CD4-positive, alpha-beta T cell (primary cell): ENCODE measurements around the gene TRIM71. TPM values are rescaled to one million over a fixed set of nuclear protein-coding genes. Genes with fewer than 3 reads are reported as not detected.

Experiments
- ATAC-seq: fragments of 200-7000 bp; cut with Tn5 transposase; one replicate; pipeline ENCODE4 v1.10.0; 2022; ENCODE audit warnings: mild to moderate bottlenecking; ENCODE audit not compliant: poor library complexity
- CTCF ChIA-PET: fragments of 350-600 bp; sonication (Branson Sonifier 250); formaldehyde crosslinking; loops from one replicate; lab custom pipeline; 2021; ENCODE audit warnings: antibody characterized with exemption, inconsistent platforms; lab: Charles Lee
- POLR2A ChIA-PET: fragments of 350-600 bp; sonication (Branson Sonifier 250); formaldehyde crosslinking; loops from one replicate; lab custom pipeline; 2021; ENCODE audit warnings: antibody characterized with exemption, inconsistent platforms; lab: Charles Lee
- DNase-seq, 14 experiments: peaks; one replicate each; pipeline ENCODE4 v3.0.0-alpha.2; 2013 to 2020; ENCODE audit warnings: mixed read lengths in 2 of 14
- H3K27ac ChIP-seq, 2 donors: one replicate each; pipeline versions ENCODE4 v1.5.1 to v1.7.0; 2013; ENCODE audit warnings: low read length in 2 of 2, low read depth in 1 of 2, mild to moderate bottlenecking in 1 of 2
- H3K27me3 ChIP-seq, 2 experiments: 1 replicate in 1 of 2; 2 replicates in 1 of 2; pipeline versions ENCODE4 v1.6.1 to v1.7.0; 2013; ENCODE audit warnings: low read length in 2 of 2, control low read depth in 1 of 2, mild to moderate bottlenecking in 1 of 2, moderate library complexity in 1 of 2; ENCODE audit not compliant: insufficient read depth in 2 of 2, control insufficient read depth in 1 of 2
- H3K36me3 ChIP-seq: one replicate; pipeline ENCODE4 v1.6.1; 2013; ENCODE audit warnings: low read length, control low read depth; ENCODE audit not compliant: insufficient read depth
- H3K4me1 ChIP-seq: one replicate; pipeline ENCODE4 v1.6.1; 2013; ENCODE audit warnings: low read length, control low read depth; ENCODE audit not compliant: insufficient read depth
- H3K4me3 ChIP-seq: one replicate; pipeline ENCODE4 v1.5.1; 2013; ENCODE audit warnings: mild to moderate bottlenecking, low read length, moderate library complexity
- H3K9me3 ChIP-seq, 2 experiments: 1 replicate in 1 of 2; 2 replicates in 1 of 2; pipeline versions ENCODE4 v1.6.1 to v1.7.0; 2013; ENCODE audit warnings: low read length in 2 of 2, mild to moderate bottlenecking in 2 of 2, control low read depth in 1 of 2, moderate library complexity in 1 of 2; ENCODE audit not compliant: control insufficient read depth in 1 of 2, insufficient read depth in 1 of 2
- H3K27ac Mint-ChIP-seq: one replicate; pipeline ENCODE4 v1.8.0; 2020; ENCODE audit warnings: mixed read lengths
- H3K27me3 Mint-ChIP-seq: one replicate; pipeline ENCODE4 v1.8.0; 2021; ENCODE audit warnings: mixed read lengths
- H3K36me3 Mint-ChIP-seq: one replicate; pipeline ENCODE4 v1.8.0; 2021; ENCODE audit warnings: low read depth, mixed read lengths
- H3K4me1 Mint-ChIP-seq: one replicate; pipeline ENCODE4 v1.8.0; 2021; ENCODE audit warnings: low read depth, mixed read lengths
- H3K4me3 Mint-ChIP-seq: one replicate; pipeline ENCODE4 v1.8.0; 2020; ENCODE audit warnings: mild to moderate bottlenecking, mixed read lengths
- H3K9me3 Mint-ChIP-seq: one replicate; pipeline ENCODE4 v1.8.0; 2020; ENCODE audit warnings: mixed read lengths
- intact Hi-C, 2 experiments: fragments of 100-400 bp; cut with DNase I in 1 of 2; cut with micrococcal nuclease in 1 of 2; formaldehyde crosslinking; loops; one replicate each; pipeline versions ENCODE4 v1.15.1 to v1.9.0; 2023 to 2025; cut with DNase I, micrococcal nuclease
- total RNA-seq, 174 experiments: library from RNA in 2 of 174; stranded (reverse) in 2 of 174; gene quantifications; one replicate each; pipeline ENCODE4 v1.2.3 and lab custom pipeline; 2021 to 2026
- TF ChIP-seq, protein P1 (sequence below): fragments of 200-600 bp; IDR thresholded peaks from one replicate; pipeline ENCODE4 v1.8.0; 2022; ENCODE audit warnings: antibody characterized with exemption, mild to moderate bottlenecking

The TRIM71 gene
- total RNA-seq, 2 experiments from 2014 or later, result 0.03 TPM; not detected in 1

DNA sequence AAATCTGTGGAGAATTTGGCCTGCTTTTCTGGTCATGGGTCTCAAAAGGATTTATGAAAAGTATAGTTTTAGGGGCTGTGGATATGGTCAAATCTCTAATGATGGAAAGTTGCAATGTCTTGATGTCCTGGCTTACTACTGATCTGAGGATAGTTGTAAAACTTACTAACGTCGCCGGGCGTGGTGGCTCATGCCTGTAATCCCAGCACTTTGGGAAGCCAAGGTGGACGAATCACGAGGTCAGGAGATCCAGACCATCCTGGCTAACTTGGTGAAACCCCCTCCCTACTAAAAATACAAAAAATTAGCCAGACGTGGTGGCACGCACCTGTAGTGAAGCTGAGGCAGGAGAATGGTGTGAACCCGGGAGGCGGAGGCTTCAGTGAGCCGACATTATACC, 19.6 kb downstream of the TRIM71 start:
- no peaks in the 10 kb centered on the region for H3K27me3 ChIP-seq
- intact Hi-C loops, result no loop called here
- TF ChIP-seq, protein P1, sequence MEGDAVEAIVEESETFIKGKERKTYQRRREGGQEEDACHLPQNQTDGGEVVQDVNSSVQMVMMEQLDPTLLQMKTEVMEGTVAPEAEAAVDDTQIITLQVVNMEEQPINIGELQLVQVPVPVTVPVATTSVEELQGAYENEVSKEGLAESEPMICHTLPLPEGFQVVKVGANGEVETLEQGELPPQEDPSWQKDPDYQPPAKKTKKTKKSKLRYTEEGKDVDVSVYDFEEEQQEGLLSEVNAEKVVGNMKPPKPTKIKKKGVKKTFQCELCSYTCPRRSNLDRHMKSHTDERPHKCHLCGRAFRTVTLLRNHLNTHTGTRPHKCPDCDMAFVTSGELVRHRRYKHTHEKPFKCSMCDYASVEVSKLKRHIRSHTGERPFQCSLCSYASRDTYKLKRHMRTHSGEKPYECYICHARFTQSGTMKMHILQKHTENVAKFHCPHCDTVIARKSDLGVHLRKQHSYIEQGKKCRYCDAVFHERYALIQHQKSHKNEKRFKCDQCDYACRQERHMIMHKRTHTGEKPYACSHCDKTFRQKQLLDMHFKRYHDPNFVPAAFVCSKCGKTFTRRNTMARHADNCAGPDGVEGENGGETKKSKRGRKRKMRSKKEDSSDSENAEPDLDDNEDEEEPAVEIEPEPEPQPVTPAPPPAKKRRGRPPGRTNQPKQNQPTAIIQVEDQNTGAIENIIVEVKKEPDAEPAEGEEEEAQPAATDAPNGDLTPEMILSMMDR, result no peak
- H3K36me3 Mint-ChIP-seq, result no peaks in the 10 kb centered on the region
- DNase-seq, result no peak
- no peak for ATAC-seq
- no peaks in the 10 kb centered on the region for H3K9me3 Mint-ChIP-seq
- no peaks in the 10 kb centered on the region for H3K27me3 Mint-ChIP-seq
- no peak overlapping the region for H3K4me3 Mint-ChIP-seq
- H3K9me3 ChIP-seq, result peaks cover 0 to 4% of the 10 kb centered on the region in 2 experiments
- no peak overlapping the region for H3K27ac Mint-ChIP-seq
- peaks cover 5% of the 10 kb centered on the region for H3K4me1 Mint-ChIP-seq
- no peaks in the 10 kb centered on the region for H3K36me3 ChIP-seq
- H3K27ac ChIP-seq, result no peak overlapping the region
- H3K4me3 ChIP-seq, result no peak overlapping the region
- peaks cover under 1% of the 10 kb centered on the region for H3K4me1 ChIP-seq
- POLR2A ChIA-PET, result no interaction called here
- CTCF ChIA-PET, result no interaction called here

DNA sequence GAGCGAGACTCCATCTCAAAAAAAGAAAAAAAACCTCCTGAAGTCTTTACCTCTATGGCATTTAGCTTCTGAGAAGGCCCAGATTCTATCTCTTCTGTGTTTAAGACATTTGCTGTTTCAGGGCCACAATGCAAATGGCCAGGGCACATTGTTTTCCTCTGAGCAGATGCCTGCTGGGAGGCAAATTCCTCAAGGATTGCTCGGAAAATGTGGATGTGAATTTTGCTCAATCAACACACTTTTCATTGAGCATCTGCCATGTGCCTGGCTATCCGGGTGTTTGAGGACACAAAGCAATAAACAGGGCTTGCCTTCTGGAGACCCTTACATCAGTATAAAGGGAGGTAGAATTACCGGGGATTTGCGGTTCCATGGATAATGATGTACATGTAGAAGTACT, 20.0 kb downstream of the TRIM71 start:
- DNase-seq (no peak), ATAC-seq (no peak)
- H3K27me3 ChIP-seq, result no peaks in the 10 kb centered on the region
- no peaks in the 10 kb centered on the region for H3K9me3 Mint-ChIP-seq
- no peaks in the 10 kb centered on the region for H3K36me3 Mint-ChIP-seq
- CTCF ChIA-PET, result no interaction called here
- H3K4me1 ChIP-seq, result peaks cover 5% of the 10 kb centered on the region
- H3K36me3 ChIP-seq, result no peaks in the 10 kb centered on the region
- peaks cover 0 to 2% of the 10 kb centered on the region in 2 experiments for H3K9me3 ChIP-seq
- H3K4me3 Mint-ChIP-seq, result no peak overlapping the region
- H3K4me3 ChIP-seq, result no peak overlapping the region
- peaks cover 9% of the 10 kb centered on the region for H3K4me1 Mint-ChIP-seq
- no peaks in the 10 kb centered on the region for H3K27me3 Mint-ChIP-seq
- intact Hi-C loops, result no loop called here
- TF ChIP-seq, protein P1, result no peak
- no peak overlapping the region for H3K27ac ChIP-seq
- POLR2A ChIA-PET, result no interaction called here
- no peak overlapping the region for H3K27ac Mint-ChIP-seq

GRCh38 chr3:32839714-32840085, 21.9 kb downstream of the TRIM71 start:
- H3K9me3 ChIP-seq, result no peaks in the 10 kb centered on the region
- ChIA-PET POLR2A (no interaction called here), CTCF (no interaction called here)
- no peak overlapping the region for H3K27ac ChIP-seq
- Mint-ChIP-seq H3K27me3 (no peaks in the 10 kb centered on the region), H3K27ac (no peak overlapping the region), H3K9me3 (no peaks in the 10 kb centered on the region), H3K4me3 (no peak overlapping the region), H3K36me3 (no peaks in the 10 kb centered on the region), H3K4me1 (peaks cover 13% of the 10 kb centered on the region)
- no peak for ATAC-seq
- H3K4me3 ChIP-seq, result no peak overlapping the region
- DNase-seq, result no peak
- H3K27me3 ChIP-seq, result no peaks in the 10 kb centered on the region
- H3K36me3 ChIP-seq, result no peaks in the 10 kb centered on the region
- TF ChIP-seq, protein P1, result no peak
- intact Hi-C loops, result no loop called here
- H3K4me1 ChIP-seq, result peaks cover 7% of the 10 kb centered on the region
